SK-N-MC (cell line): Measurements from ENCODE around the gene ADGRG3.
"Not testable (repeated sequence)": the region's sequence is repeated elsewhere in the genome, so short reads cannot be mapped to it uniquely, and the experiment has no call there.

Source experiments
- DNase-seq: peaks from one replicate; pipeline ENCODE4 v3.0.0-alpha.2; 2011; ENCODE audit warnings: low read depth, low spot score
- H3K27ac ChIP-seq: fragments of 200-600 bp; sonication (generic); 2 replicates; pipeline ENCODE4 v1.5.1; 2016; ENCODE audit warnings: mixed run types
- H3K36me3 ChIP-seq: fragments of 200-600 bp; sonication (generic); 2 replicates; pipeline ENCODE4 v1.6.1; 2017; ENCODE audit warnings: antibody characterized with exemption, low read length, mixed read lengths; ENCODE audit not compliant: insufficient read depth
- H3K4me3 ChIP-seq: fragments of 200-600 bp; sonication (generic); 2 replicates; pipeline ENCODE4 v1.5.1; 2016
- H3K9ac ChIP-seq: fragments of 200-600 bp; sonication (generic); 2 replicates; pipeline ENCODE4 v1.8.0; 2017; ENCODE audit warnings: mixed run types, mixed read lengths; ENCODE audit not compliant: insufficient read length
- H3K9me3 ChIP-seq: fragments of 200-600 bp; sonication (generic); 2 replicates; pipeline ENCODE4 v1.6.1; 2017; ENCODE audit warnings: low read depth, mild to moderate bottlenecking, antibody characterized with exemption, low read length, moderate library complexity, mixed read lengths
- EZH2 ChIP-seq: fragments of 200-600 bp; sonication (generic); IDR thresholded peaks from one replicate; pipeline ENCODE4 v1.6.1; 2017; ENCODE audit warnings: antibody characterized with exemption
- FOXP2 ChIP-seq: optimal IDR thresholded peaks from 2 replicates; pipeline ENCODE3; 2011; ENCODE audit warnings: mild to moderate bottlenecking, moderate library complexity; ENCODE audit not compliant: insufficient read depth; ENCODE audit errors: extremely low read length, control extremely low read depth
- POLR2AphosphoS5 ChIP-seq: IDR thresholded peaks from 2 replicates; pipeline ENCODE4 v1.6.1; 2012; ENCODE audit warnings: mild to moderate bottlenecking, low read depth, low read length, borderline replicate concordance

ADGRG3 gene

GRCh38 chr16:57706717-57707116 lies 38.6 kb downstream of the ADGRG3 start:
- Histone ChIP-seq H3K36me3 (no peaks in the 10 kb centered on the region), H3K9ac (no peak overlapping the region), H3K27ac (no peak overlapping the region), H3K4me3 (no peak overlapping the region), H3K9me3 (no peaks in the 10 kb centered on the region)
- DNase-seq: no peak
- TF ChIP-seq POLR2AphosphoS5 (no peak), FOXP2 (no peak), EZH2 (no peak)

GRCh38 chr16:57707331-57707730 lies 39.2 kb downstream of the ADGRG3 start:
- Histone ChIP-seq H3K4me3 (no peak overlapping the region), H3K9ac (no peak overlapping the region), H3K27ac (no peak overlapping the region), H3K36me3 (no peaks in the 10 kb centered on the region), H3K9me3 (no peaks in the 10 kb centered on the region)
- no peak for TF ChIP-seq EZH2
- TF ChIP-seq POLR2AphosphoS5: no peak
- no peak for TF ChIP-seq FOXP2
- no peak for DNase-seq

GRCh38 chr16:57708168-57708567 lies 40.1 kb downstream of the ADGRG3 start:
- H3K4me3 ChIP-seq: no peak overlapping the region
- TF ChIP-seq FOXP2 (no peak), POLR2AphosphoS5 (no peak), EZH2 (no peak)
- no peaks in the 10 kb centered on the region for H3K36me3 ChIP-seq
- H3K9me3 ChIP-seq: no peaks in the 10 kb centered on the region
- H3K27ac ChIP-seq: no peak overlapping the region
- no peak overlapping the region for H3K9ac ChIP-seq
- DNase-seq: no peak

GRCh38 chr16:57709663-57710062 lies 41.6 kb downstream of the ADGRG3 start:
- no peaks in the 10 kb centered on the region for H3K9me3 ChIP-seq
- no peak for DNase-seq
- H3K4me3 ChIP-seq: no peak overlapping the region
- TF ChIP-seq EZH2 (no peak), POLR2AphosphoS5 (no peak), FOXP2 (no peak)
- no peak overlapping the region for H3K9ac ChIP-seq
- no peak overlapping the region for H3K27ac ChIP-seq
- H3K36me3 ChIP-seq: no peaks in the 10 kb centered on the region

GRCh38 chr16:57711346-57711745 lies 43.2 kb downstream of the ADGRG3 start:
- no peak overlapping the region for H3K27ac ChIP-seq
- no peaks in the 10 kb centered on the region for H3K9me3 ChIP-seq
- DNase-seq: no peak
- H3K4me3 ChIP-seq: no peak overlapping the region
- H3K36me3 ChIP-seq: no peaks in the 10 kb centered on the region
- no peak overlapping the region for H3K9ac ChIP-seq
- TF ChIP-seq EZH2 (no peak), FOXP2 (no peak), POLR2AphosphoS5 (no peak)

GRCh38 chr16:57711993-57712392 lies 43.9 kb downstream of the ADGRG3 start:
- Histone ChIP-seq H3K9ac (no peak overlapping the region), H3K27ac (no peak overlapping the region), H3K36me3 (no peaks in the 10 kb centered on the region), H3K9me3 (no peaks in the 10 kb centered on the region), H3K4me3 (no peak overlapping the region)
- no peak for DNase-seq
- no peak for TF ChIP-seq POLR2AphosphoS5
- TF ChIP-seq FOXP2: no peak
- TF ChIP-seq EZH2: no peak

- H3K36me3 ChIP-seq, H3K9ac ChIP-seq, H3K27ac ChIP-seq, DNase-seq, H3K9me3 ChIP-seq, H3K4me3 ChIP-seq: not testable (repeated sequence)
Observed at GRCh38 chr16:57712569-57712968, 44.5 kb downstream of the ADGRG3 start.

GRCh38 chr16:57713596-57713995 lies 45.5 kb downstream of the ADGRG3 start:
- H3K9ac ChIP-seq: no peak overlapping the region
- no peak overlapping the region for H3K27ac ChIP-seq
- H3K36me3 ChIP-seq: no peaks in the 10 kb centered on the region
- no peak for DNase-seq
- H3K4me3 ChIP-seq: no peak overlapping the region
- TF ChIP-seq POLR2AphosphoS5: no peak
- no peak for TF ChIP-seq FOXP2
- TF ChIP-seq EZH2: no peak
- H3K9me3 ChIP-seq: no peaks in the 10 kb centered on the region

- H3K9ac ChIP-seq: no peak overlapping the region
- TF ChIP-seq EZH2 (no peak), POLR2AphosphoS5 (no peak), FOXP2 (no peak)
- H3K27ac ChIP-seq: no peak overlapping the region
- DNase-seq: no peak
- no peaks in the 10 kb centered on the region for H3K36me3 ChIP-seq
- no peak overlapping the region for H3K4me3 ChIP-seq
- no peaks in the 10 kb centered on the region for H3K9me3 ChIP-seq
Observed at GRCh38 chr16:57714047-57714446, 45.9 kb downstream of the ADGRG3 start.

GRCh38 chr16:57720142-57720575 lies 52.1 kb downstream of the ADGRG3 start:
- no peaks in the 10 kb centered on the region for H3K9me3 ChIP-seq
- H3K9ac ChIP-seq: no peak overlapping the region
- no peaks in the 10 kb centered on the region for H3K36me3 ChIP-seq
- DNase-seq: no peak
- H3K27ac ChIP-seq: no peak overlapping the region
- no peak for TF ChIP-seq POLR2AphosphoS5
- H3K4me3 ChIP-seq: no peak overlapping the region
